Occipital lobe (tissue), 2 donors: ENCODE data around the gene ZNF143. TPM values are rescaled to one million over a fixed set of nuclear protein-coding genes. Genes with fewer than 3 reads are reported as not detected.
"Not testable (repeated sequence)": the region's sequence is repeated elsewhere in the genome, so short reads cannot be mapped to it uniquely, and the experiment has no call there.

ENCODE experiments used
- DNase-seq: peaks from one replicate; lab custom pipeline; 2025; lab: John Stamatoyannopoulos, UW
- total RNA-seq: library from RNA; depleted of rRNA; stranded (reverse); fragments of >200 nt; gene quantifications from one replicate; pipeline ENCODE4 v1.2.3, GENCODE V29; 2014

ZNF143 gene
- 33.5 TPM for total RNA-seq

DNA sequence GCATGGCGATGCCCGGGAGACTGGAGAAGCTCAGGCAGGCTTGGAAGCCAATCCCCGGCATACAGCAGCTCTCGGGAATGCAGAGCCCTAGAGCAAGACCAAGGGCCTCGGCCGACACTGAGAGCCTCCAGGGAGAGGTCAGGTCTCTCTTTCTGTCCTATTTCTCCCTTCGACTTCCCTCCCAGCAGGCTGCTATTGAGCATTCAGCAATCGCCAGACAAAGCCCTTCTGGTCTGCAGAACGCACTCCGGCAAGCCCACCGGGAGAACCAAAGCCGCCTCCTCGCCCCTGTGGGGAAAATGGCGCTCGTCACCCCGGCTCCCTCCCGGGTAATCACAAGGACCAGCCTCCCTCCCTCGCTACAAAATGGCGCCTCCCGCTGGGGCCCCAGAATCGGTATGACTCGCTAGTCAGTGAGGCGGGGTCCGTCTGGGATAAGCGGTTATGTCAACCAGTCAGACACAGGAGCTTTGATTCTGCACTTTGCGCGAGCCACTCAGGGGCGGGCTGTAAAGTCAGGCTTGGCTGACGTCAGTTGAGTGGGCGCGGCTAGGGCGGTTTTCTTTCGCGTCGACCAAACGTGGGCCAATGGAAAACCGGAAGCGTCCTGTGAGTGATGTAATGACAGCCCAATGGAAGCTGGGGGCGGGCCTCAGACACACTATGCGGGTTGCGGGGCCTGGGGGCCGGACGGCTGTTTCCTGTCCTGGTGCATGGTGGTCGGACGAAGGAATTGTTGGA is at the start of gene ZNF143:
TSS of gene ZNF143 (plus strand) at position 691 of the 741 bp plus-strand sequence. CDS start 10,297 bp downstream, outside the sequence.
- DNase-seq: peak; percentile 100

DNA sequence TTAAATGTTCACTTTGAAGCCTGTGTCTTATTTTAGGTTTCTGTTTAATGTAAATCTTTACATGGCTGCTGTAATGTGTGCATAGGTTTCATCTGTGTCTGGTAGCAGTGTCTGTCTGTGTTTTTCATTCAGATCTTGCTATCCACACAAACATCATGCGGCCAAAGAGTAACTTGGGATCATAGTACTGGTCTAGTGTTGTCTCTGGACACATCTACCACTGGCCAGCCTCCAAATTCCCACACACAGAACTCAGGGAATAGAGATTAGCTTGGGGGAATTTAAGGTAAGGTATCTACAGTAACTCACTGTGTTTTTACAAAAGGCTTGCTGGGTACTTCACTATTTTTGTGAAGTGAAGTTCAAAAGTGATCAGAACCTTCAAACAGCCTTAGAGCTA is 32.1 kb upstream of the ZNF143 start:
- DNase-seq: no peak

DNA sequence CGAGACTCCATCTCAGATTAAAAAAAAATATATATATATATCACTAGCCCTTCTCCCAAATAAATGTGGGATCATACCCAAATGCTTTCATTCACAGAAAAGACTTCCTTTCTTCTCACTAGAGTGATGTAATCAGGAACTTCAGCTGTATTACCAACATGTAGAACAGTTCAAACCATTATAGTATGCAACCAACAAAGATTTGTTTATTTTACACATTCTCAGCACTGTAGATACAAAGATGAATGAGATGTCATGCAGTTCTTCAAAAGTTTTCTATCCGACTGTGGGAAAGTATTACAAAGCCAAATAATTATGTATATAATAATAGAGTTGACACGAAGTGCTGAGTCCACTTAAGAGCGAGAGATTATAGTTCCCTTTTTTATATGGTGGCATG is 22.2 kb upstream of the ZNF143 start:
- no peak for DNase-seq

- no peak for DNase-seq
Measured at GRCh38 chr11:9446230-9446629, 14.6 kb upstream of the ZNF143 start.

GRCh38 chr11:9448576-9449352 is 12.0 kb upstream of the ZNF143 start:
- DNase-seq: no peak

DNA sequence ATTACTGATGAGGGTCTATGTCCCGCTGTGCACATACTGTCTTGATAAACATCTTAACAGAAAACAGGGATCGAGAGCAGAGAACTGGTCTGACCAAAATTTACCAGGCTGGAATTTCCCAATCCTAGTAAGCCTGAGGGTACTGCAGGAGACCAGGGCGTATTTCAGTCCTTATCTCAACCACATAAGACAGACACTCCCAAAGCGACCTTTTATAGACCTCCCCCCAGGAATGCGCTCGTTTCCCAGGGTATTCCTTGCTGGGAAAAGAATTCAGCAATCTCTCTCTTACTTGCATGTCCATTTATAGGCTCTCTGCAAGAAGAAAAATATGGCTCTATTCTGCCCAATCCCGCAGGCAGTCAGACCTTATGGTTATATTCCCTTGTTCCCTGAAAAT is 8.8 kb upstream of the ZNF143 start:
- not testable (repeated sequence) for DNase-seq

- DNase-seq: no peak
Measured at GRCh38 chr11:9455722-9456121, 5.1 kb upstream of the ZNF143 start.

GRCh38 chr11:9459667-9460321 is 1.0 kb upstream of the ZNF143 start:
- DNase-seq: no peak

DNA sequence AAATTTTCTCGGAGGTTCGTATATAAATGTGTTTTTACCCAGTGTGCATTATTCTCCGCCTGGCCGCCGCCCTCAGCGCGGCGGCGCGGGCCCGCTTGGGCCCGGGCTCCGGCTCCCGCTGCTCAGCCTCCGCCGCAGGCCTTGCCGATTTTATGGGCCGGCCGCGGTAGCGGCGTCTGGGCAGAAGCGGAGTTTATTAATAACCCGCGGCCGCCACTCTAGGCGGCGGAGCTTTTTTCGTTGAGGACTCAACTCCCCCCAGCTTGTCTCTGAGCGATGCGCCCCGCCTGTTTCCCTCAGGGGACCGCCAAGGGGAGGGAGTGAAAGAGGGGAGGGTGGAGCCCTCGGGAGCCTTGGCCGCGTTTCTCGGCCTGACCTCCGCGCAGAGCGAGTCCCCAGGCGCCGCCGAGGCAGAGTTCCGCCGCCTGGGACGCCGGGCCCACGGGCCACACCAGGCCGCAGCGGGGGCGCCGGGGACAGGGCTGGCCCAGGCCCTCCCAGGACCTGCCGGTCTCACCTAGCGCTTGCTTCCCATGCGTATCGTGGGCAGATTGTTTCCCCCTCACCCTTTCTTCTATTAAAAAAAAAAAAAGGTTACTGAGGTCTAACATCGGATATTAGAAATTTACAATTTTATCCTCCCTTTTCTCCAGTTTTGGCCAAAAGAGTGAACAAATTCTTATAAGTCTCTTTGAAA is 399 bp downstream of the ZNF143 start:
- peak; percentile 85 for DNase-seq

DNA sequence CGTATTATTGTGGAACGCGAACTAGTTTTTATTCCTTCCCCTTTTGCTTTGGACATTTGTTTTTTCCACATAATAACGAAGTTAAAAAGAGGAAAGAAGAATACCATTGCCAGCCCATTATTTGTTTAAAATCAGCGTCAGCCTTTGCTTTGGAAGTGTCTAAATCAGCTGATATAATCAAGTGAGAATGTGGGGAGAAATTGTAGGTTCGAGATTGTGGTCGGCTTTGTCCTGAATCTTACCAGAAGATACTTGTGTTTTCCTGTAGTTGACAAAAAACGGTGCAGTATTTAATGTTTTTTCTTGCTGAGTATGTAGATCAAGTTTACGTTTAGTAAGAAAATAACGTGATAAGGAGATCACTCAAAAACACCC is 935 bp downstream of the ZNF143 start:
- DNase-seq: no peak

DNA sequence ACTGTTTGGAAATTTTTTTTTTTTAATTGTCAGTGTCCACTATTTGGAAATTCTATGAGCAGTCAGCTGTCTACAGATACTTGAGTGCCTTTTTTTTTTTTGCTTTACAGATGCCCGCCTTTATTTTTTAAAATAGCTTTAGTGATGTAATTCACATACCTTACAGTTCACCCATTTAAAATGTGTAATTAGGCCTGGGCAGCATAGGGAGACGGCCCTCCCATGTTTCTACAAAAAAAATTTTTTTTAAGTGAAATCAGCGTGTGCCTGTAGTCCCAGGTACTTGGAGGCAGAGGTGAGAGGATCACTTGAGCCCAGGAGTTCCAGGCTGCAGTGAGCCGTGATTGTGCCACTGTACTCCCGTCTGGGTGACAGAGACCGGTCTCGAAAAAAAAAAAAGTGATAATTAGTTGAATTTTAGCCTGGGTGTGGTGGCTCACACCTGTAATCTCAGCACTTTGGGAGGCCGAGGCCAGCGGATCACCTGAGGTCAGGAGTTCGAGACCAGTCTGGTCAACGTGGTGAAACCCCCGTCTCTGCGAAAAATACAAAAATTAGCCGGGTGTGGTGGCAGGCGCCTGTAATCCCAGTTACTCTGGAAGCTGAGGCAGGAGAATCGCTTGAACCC is 1.5 kb downstream of the ZNF143 start:
- no peak for DNase-seq

DNA sequence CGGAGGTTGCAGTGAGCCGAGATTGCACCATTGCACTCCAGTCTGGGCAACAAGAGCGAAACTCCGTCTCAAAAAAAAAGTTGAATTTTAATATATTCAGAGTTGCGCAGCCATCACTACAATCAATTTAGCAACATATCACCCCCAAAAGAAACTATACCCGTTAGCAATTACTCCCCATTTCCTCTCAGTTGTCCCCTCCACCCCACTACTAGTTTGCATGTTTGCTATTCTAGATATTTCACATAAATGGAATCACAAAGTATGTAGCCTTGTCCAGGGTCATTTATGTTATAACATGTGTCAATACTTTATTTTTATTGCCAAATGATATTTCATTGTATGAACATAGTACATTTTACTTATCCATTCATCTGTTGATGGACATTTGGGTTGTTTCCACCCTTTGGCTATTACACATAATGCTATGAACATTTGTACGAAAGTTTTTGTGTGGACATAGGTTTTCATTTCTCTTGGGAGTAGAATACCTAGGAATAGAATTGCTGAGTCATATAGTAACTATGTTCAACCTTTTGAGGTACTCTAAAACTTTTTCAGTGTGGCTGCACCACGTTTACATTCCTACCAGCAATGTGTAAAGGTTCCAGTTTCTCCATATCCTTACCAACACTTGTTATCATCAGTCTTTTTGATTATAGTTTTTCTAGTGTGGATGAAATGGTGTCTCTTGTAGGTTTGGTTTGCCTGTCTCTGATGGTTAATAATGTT is 2.2 kb downstream of the ZNF143 start:
- no peak for DNase-seq

DNA sequence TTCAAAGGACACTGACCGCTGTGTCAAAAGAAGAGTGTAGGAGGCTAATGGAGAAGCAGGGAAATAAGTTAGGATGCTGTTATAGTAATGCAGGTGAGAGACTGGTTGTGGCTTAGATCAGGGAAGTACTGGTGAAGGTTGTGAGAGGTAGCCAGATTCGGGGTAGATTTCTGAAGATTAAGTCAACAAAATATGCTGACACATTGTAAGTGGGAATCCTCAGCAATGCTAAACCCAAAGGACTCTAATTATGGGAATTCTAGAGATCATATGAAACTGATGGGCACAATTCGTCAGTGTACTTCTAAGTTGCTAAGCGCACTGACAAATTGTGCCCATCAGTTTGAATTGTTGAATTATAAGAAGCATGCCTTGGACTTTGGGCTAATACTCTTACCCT is 10.0 kb downstream of the ZNF143 start:
- no peak for DNase-seq

GRCh38 chr11:9473408-9473807 is 12.6 kb downstream of the ZNF143 start:
- DNase-seq: no peak

DNA sequence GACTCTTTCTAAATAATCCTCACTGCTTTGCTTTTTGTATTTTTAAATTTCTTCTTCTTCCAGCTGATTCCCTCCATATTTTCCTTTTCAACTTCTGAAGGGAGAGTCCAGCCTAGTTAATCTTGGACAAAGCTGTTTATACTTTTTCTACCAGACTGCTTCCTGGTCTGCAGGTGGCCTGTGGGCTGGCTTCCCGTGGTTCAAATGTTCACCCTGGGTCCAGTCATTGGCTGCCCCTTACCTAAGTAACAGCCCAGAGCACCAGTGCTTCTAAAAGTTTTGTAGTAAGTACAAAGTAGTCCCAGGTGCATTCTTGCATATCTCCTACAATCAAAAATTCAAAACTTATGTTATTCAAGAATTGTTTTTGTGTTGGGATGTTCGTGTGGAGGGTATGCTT is 19.1 kb downstream of the ZNF143 start:
- no peak for DNase-seq

DNA sequence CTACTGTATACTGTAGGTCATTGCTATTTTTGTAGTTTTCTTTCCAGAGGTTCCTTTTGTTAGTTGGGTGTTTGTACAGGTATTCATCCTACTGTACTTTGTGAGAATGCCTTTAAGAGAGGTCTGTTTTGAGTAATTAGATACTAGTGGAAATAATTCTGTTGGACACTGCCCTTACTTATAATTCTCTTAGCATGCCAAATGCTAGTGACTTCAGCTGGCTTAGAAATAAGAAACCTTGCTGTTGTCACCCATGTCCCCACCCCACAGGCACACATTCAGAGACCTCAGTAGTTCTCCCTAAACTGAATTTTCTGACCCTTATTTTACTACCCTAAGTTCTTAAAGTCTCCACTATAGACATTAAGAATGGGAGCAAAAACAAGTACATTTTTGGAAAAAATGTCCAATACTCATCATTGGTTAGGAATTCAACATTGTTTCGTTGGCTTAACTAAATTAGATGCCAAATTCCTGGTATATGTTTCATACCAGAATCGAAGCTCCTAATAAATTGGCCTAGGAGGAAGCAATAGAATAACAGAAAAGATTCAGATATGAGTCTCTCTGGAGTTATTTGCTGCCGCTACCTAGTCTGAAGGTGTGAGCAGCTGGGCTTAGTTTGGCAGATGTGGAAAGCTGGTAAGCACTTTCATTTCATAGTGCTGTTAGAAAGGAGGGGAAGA is 28.4 kb downstream of the ZNF143 start:
- no peak for DNase-seq

DNA sequence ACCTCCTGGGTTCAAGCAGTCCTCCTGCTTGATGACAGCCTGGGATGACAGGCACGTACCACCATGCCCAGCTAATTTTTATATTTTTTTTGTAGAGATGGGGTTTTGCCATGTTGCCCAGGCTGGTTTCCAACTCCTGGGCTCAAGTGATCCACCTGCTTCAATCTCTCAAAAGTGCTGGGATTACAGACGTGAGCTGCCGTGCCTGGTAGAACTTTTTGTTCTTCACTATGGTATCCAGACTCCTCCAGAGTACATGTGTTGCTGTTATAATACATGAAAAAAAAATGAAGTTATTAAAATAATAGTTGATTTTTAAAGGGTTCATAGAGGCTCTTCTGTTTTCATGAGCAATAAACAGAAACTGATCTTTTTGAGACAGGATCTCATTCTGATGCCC is 29.6 kb downstream of the ZNF143 start:
- no peak for DNase-seq

DNA sequence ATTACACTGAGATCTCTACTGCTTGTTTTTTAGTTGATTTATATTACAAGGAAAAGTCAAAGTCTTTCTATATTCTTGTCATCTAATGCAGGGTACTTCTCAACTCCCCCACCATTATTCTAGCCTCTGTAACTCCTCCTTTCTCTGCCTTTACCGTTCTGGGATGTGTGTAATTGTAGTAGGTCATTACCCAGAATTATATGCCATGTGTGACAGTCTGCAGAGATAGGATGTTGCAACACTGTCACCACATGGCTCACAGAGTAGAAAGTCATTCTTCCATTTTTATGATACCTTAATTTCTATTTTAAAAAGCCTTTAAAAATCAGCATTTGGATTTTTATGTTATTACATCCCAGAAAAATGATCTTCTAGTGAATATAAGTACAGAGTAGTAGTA is 32.7 kb downstream of the ZNF143 start:
- no peak for DNase-seq

DNA sequence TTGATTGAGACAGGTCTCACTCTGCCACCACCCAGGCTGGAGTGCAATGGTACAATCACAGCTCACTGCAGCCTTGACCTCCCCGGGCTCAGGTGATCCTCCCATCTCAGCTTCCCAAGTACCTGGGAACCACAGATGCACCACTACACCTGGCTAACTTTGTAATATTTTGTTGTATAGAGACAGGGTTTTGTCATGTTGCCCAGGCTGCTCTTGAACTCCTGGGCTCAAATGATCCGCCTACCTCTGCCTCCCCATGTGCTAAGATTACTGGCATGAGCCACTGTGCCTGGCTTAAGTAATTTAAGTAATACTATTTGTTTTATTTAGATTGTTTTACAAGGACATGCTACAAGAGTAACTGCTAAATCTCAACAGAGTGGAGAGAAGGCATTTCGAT is 33.5 kb downstream of the ZNF143 start:
- no peak for DNase-seq
